Stomach (tissue), 9 donors: Measurements from ENCODE around the gene TPP2. TPM values are rescaled to one million over a fixed set of nuclear protein-coding genes. Genes with fewer than 3 reads are reported as not detected.

Experiments
- DNase-seq, 2 donors: peaks; one replicate each; pipeline versions ENCODE4 v3.0.0 to v3.0.0-alpha.2; 2013 to 2019
- H3K27ac ChIP-seq, 5 donors: fragments of 200-600 bp in 4 of 5; sonication (generic) in 4 of 5; one replicate each; pipeline ENCODE4 v1.5.1; 2013 to 2019; ENCODE audit warnings: mild to moderate bottlenecking in 1 of 5, moderate library complexity in 1 of 5
- H3K27me3 ChIP-seq, 3 donors: fragments of 200-600 bp; sonication (generic); one replicate each; pipeline ENCODE4 v1.5.1; 2017 to 2019; ENCODE audit warnings: mixed run types in 1 of 3
- H3K36me3 ChIP-seq, 4 donors: fragments of 200-600 bp; sonication (generic); 1 replicate in 3 of 4; 2 replicates in 1 of 4; pipeline ENCODE4 v1.5.1; 2016 to 2019
- H3K4me1 ChIP-seq, 4 donors: fragments of 200-600 bp; sonication (generic); one replicate each; pipeline ENCODE4 v1.5.1; 2016 to 2019
- H3K4me3 ChIP-seq, 4 donors: fragments of 200-600 bp; sonication (generic) in 3 of 4; one replicate each; pipeline ENCODE4 v1.5.1; 2016 to 2019; ENCODE audit warnings: mild to moderate bottlenecking in 1 of 4
- H3K9me3 ChIP-seq, 4 donors: fragments of 200-600 bp; sonication (generic); one replicate each; pipeline ENCODE4 v1.5.1; 2016 to 2019
- CTCF ChIP-seq, 7 experiments: fragments of 450-650 bp in 4 of 7; fragments of 200-600 bp in 3 of 7; sonication (generic) in 3 of 7; IDR thresholded peaks; one replicate each; pipeline ENCODE4 v1.5.1; 2016 to 2019; ENCODE audit warnings: antibody characterized with exemption in 7 of 7, control low read depth in 2 of 7, mild to moderate bottlenecking in 1 of 7
- EP300 ChIP-seq: sonication (generic); formaldehyde crosslinking; IDR thresholded peaks from one replicate; pipeline ENCODE4 v1.6.1; 2017; ENCODE audit warnings: antibody characterized with exemption
- POLR2A ChIP-seq, 4 donors: fragments of 450-650 bp; IDR thresholded peaks; one replicate each; pipeline ENCODE4 v1.6.1; 2016; ENCODE audit warnings: antibody characterized with exemption in 4 of 4, control low read depth in 2 of 4, mild to moderate bottlenecking in 1 of 4, moderate library complexity in 1 of 4
- POLR2AphosphoS5 ChIP-seq, 3 donors: sonication (generic); formaldehyde crosslinking; IDR thresholded peaks; one replicate each; pipeline ENCODE4 v1.6.1; 2016; ENCODE audit warnings: antibody characterized with exemption in 3 of 3
- WGBS, 5 donors: extraction: QIAGEN DNeasy Blood & Tissue Kit in 3 of 5; methylation state at CpG; one replicate each; pipeline versions ENCODE4 v1.1.5 to v1.1.7; 2013 to 2018; 5-methylcytosine and 5-hydroxymethylcytosine counted together
- intact Hi-C: fragments of 100-400 bp; cut with DNase I; formaldehyde crosslinking; loops from one replicate; pipeline ENCODE4 v1.15.1; 2023; ENCODE audit warnings: low total_unique reads
- polyA plus RNA-seq, 3 donors: library from polyadenylated mRNA; stranded (reverse); fragments of 200-250 nt; gene quantifications; one replicate each; pipeline ENCODE4 v1.2.3, GENCODE V29; 2013
- total RNA-seq, 5 donors: library from RNA; depleted of rRNA; stranded (reverse); fragments of >200 nt; gene quantifications; one replicate each; pipeline versions ENCODE4 v1.1.0 to v1.2.3, GENCODE V29; 2014 to 2016
- donor health status: healthy with polysubstance abuse.
- donor health status: Bipolar disorder and iron deficiency.
- donor health status: healthy.

TPP2 gene
- total and polyA plus RNA-seq, 8 donors: 10.1 to 103 (median 26.1) TPM

- Histone ChIP-seq H3K27me3 (no peaks in the 10 kb centered on the region), H3K9me3 (no peaks in the 10 kb centered on the region), H3K4me1 (no peaks in the 10 kb centered on the region), H3K27ac (no peak overlapping the region), H3K4me3 (no peak overlapping the region), H3K36me3 (no peaks in the 10 kb centered on the region)
- 61 to 81% (median 64%) methylated on average over 3 of the region's 3 CpGs for WGBS, 5 donors
- DNase-seq: no peak
- TF ChIP-seq CTCF (IDR thresholded peaks at IDR 0.05) (no peak), EP300 (no peak)
- intact Hi-C loops: no loop called here
Measured at GRCh38 chr13:102556806-102557205, 40.0 kb upstream of the TPP2 start.

- no peak overlapping the region for H3K4me3 ChIP-seq
- TF ChIP-seq EP300: no peak
- TF ChIP-seq CTCF (IDR thresholded peaks at IDR 0.05): no peak
- no peak for DNase-seq
- no peaks in the 10 kb centered on the region for H3K27me3 ChIP-seq
- 51 to 65% (median 58%) methylated on average over 2 of the region's 2 CpGs for WGBS, 5 donors
- intact Hi-C loops: no loop called here
- H3K9me3 ChIP-seq: no peaks in the 10 kb centered on the region
- no peaks in the 10 kb centered on the region for H3K4me1 ChIP-seq
- no peak overlapping the region for H3K27ac ChIP-seq
- no peaks in the 10 kb centered on the region for H3K36me3 ChIP-seq
Measured at GRCh38 chr13:102558029-102558428, 38.8 kb upstream of the TPP2 start.

- H3K4me3 ChIP-seq: no peak overlapping the region
- no peak for DNase-seq
- WGBS, 5 donors: 12 to 39% (median 29%) methylated on average over 1 of the region's 1 CpG
Measured at GRCh38 chr13:102561933-102562332, 34.9 kb upstream of the TPP2 start.

GRCh38 chr13:102563267-102563666, 33.5 kb upstream of the TPP2 start:
- intact Hi-C loops: no loop called here
- Histone ChIP-seq H3K27ac (no peak overlapping the region), H3K9me3 (no peaks in the 10 kb centered on the region), H3K4me1 (no peaks in the 10 kb centered on the region), H3K27me3 (peaks cover 0 to 15% (median 0%) of the 10 kb centered on the region in 3 donors), H3K4me3 (no peak overlapping the region), H3K36me3 (no peaks in the 10 kb centered on the region)
- no peak for TF ChIP-seq EP300
- no peak for TF ChIP-seq CTCF (IDR thresholded peaks at IDR 0.05)
- no peak for TF ChIP-seq POLR2A (IDR thresholded peaks at IDR 0.05)
- TF ChIP-seq POLR2AphosphoS5 (IDR thresholded peaks at IDR 0.05): no peak
- 88 to 97% (median 95%) methylated on average over 2 of the region's 2 CpGs for WGBS, 5 donors
- no peak for DNase-seq

More at GRCh38 chr13:102561933-102562332, 34.9 kb upstream of the TPP2 start:
- H3K9me3 ChIP-seq: no peaks in the 10 kb centered on the region
- no peak for TF ChIP-seq POLR2A (IDR thresholded peaks at IDR 0.05)
- TF ChIP-seq CTCF (IDR thresholded peaks at IDR 0.05): no peak
- no peak for TF ChIP-seq EP300
- TF ChIP-seq POLR2AphosphoS5 (IDR thresholded peaks at IDR 0.05): no peak
- no peaks in the 10 kb centered on the region for H3K36me3 ChIP-seq
- no peak overlapping the region for H3K27ac ChIP-seq
- peaks cover 0 to 15% (median 0%) of the 10 kb centered on the region in 3 donors for H3K27me3 ChIP-seq
- no peaks in the 10 kb centered on the region for H3K4me1 ChIP-seq
- intact Hi-C loops: no loop called here

GRCh38 chr13:102564564-102564963, 32.2 kb upstream of the TPP2 start:
- Histone ChIP-seq H3K36me3 (no peaks in the 10 kb centered on the region), H3K27ac (no peak overlapping the region), H3K4me1 (no peaks in the 10 kb centered on the region), H3K27me3 (peaks cover 0 to 15% (median 0%) of the 10 kb centered on the region in 3 donors), H3K9me3 (no peaks in the 10 kb centered on the region), H3K4me3 (no peak overlapping the region)
- intact Hi-C loops: no loop called here
- 87 to 96% (median 89%) methylated on average over 4 of the region's 4 CpGs for WGBS, 5 donors
- DNase-seq: no peak
- TF ChIP-seq EP300: no peak
- TF ChIP-seq POLR2AphosphoS5 (IDR thresholded peaks at IDR 0.05): no peak
- TF ChIP-seq POLR2A (IDR thresholded peaks at IDR 0.05): no peak
- TF ChIP-seq CTCF (IDR thresholded peaks at IDR 0.05): no peak
